Thyroid gland (tissue), 4 donors: Measurements from ENCODE around the gene ZFYVE1.

ENCODE experiments used
- POLR2A ChIP-seq, 2 donors: fragments of 450-650 bp; IDR thresholded peaks; one replicate each; pipeline ENCODE4 v1.6.1; 2017; ENCODE audit warnings: antibody characterized with exemption in 2 of 2, mild to moderate bottlenecking in 2 of 2, moderate library complexity in 1 of 2
- TF ChIP-seq, protein P1 (sequence below), 6 experiments: fragments of 200-600 bp in 3 of 6; fragments of 450-650 bp in 3 of 6; sonication (generic) in 3 of 6; IDR thresholded peaks; one replicate each; pipeline ENCODE4 v1.5.1; 2016 to 2019; ENCODE audit warnings: antibody characterized with exemption in 6 of 6, mild to moderate bottlenecking in 2 of 6, inconsistent platforms in 1 of 6, moderate library complexity in 1 of 6

DNA sequence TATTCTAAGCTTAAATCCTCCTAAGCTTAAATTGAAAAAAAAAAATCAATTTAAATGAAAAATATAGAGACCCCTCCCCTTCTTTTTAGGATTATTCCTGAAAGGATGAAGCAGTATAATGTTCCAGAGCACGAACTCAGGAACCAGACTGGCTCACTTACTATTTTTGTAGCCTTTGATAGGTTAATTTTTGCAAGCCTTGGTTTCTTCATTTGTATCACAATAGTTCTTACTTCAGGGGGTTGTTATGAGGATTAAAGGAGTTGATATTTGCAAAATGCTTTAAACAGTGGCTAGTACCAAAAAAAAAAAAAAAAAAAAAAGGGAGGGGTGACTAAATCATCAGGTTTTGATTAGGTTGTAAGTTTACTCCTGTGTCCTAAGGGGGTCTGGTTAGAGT, 28.3 kb upstream of the ZFYVE1 start:
- TF ChIP-seq, protein P1, sequence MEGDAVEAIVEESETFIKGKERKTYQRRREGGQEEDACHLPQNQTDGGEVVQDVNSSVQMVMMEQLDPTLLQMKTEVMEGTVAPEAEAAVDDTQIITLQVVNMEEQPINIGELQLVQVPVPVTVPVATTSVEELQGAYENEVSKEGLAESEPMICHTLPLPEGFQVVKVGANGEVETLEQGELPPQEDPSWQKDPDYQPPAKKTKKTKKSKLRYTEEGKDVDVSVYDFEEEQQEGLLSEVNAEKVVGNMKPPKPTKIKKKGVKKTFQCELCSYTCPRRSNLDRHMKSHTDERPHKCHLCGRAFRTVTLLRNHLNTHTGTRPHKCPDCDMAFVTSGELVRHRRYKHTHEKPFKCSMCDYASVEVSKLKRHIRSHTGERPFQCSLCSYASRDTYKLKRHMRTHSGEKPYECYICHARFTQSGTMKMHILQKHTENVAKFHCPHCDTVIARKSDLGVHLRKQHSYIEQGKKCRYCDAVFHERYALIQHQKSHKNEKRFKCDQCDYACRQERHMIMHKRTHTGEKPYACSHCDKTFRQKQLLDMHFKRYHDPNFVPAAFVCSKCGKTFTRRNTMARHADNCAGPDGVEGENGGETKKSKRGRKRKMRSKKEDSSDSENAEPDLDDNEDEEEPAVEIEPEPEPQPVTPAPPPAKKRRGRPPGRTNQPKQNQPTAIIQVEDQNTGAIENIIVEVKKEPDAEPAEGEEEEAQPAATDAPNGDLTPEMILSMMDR (IDR thresholded peaks at IDR 0.05): no peak
- no peak for TF ChIP-seq POLR2A (IDR thresholded peaks at IDR 0.05)
